SU-DHL-6 (cell line): Measurements from ENCODE around the gene TMEM233.

Experiments
- H2AFZ ChIP-seq: fragments of 200-600 bp; sonication (generic); 2 replicates; pipeline ENCODE4 v1.6.1; 2014; ENCODE audit warnings: low read depth, mild to moderate bottlenecking, moderate library complexity, mixed read lengths, antibody characterized with exemption, low read length; ENCODE audit not compliant: severe bottlenecking
- H3F3A ChIP-seq: fragments of 200-600 bp; shearing (Covaris generic); 2 replicates; pipeline ENCODE4 v1.6.0; 2016; ENCODE audit warnings: antibody characterized with exemption, mild to moderate bottlenecking; ENCODE audit not compliant: insufficient read depth
- H3K27ac ChIP-seq: fragments of 200-600 bp; sonication (generic); 2 replicates; pipeline ENCODE4 v1.5.1; 2016; ENCODE audit warnings: low read depth, mild to moderate bottlenecking, low read length, moderate library complexity, mixed read lengths
- H3K27me3 ChIP-seq: fragments of 200-600 bp; sonication (generic), shearing (Covaris generic); 2 replicates; pipeline ENCODE4 v1.6.0; 2014; ENCODE audit warnings: mild to moderate bottlenecking, low read length
- H3K36me3 ChIP-seq: fragments of 200-600 bp; sonication (generic); 2 replicates; pipeline ENCODE4 v1.6.1; 2014; ENCODE audit warnings: mild to moderate bottlenecking, low read length, mixed read lengths
- H3K4me2 ChIP-seq: fragments of 300-600, 200-600 bp; shearing (Covaris generic), sonication (generic); 2 replicates; pipeline ENCODE4 v1.6.0; 2014; ENCODE audit warnings: low read length, low read depth, mild to moderate bottlenecking; ENCODE audit not compliant: poor library complexity, severe bottlenecking
- H3K4me3 ChIP-seq: fragments of 200-600 bp; sonication (generic); 2 replicates; pipeline ENCODE4 v1.5.1; 2014; ENCODE audit warnings: antibody characterized with exemption, low read length, mild to moderate bottlenecking, mixed read lengths; ENCODE audit not compliant: insufficient read depth, poor library complexity, severe bottlenecking
- H3K79me2 ChIP-seq: fragments of 200-600 bp; sonication (generic); 2 replicates; pipeline ENCODE4 v1.6.1; 2014; ENCODE audit warnings: mild to moderate bottlenecking, low read length, moderate library complexity; ENCODE audit not compliant: insufficient read depth
- H3K9ac ChIP-seq: fragments of 200-600 bp; sonication (generic); 2 replicates; pipeline ENCODE4 v1.7.0; 2014; ENCODE audit warnings: mild to moderate bottlenecking, low read length
- H3K9me2 ChIP-seq: fragments of 200-600 bp; sonication (generic); replicated peaks from 2 replicates; pipeline ENCODE4 v1.6.1; 2014; ENCODE audit warnings: low read length; ENCODE audit not compliant: insufficient read depth
- H3K9me3 ChIP-seq: fragments of 200-600 bp; sonication (generic); 2 replicates; pipeline ENCODE4 v1.6.1; 2014; ENCODE audit warnings: low read length, mixed read lengths; ENCODE audit not compliant: insufficient read depth
- H4K20me1 ChIP-seq: fragments of 200-600 bp; sonication (generic); 2 replicates; pipeline ENCODE4 v1.6.1; 2014; ENCODE audit warnings: low read depth, mild to moderate bottlenecking, antibody characterized with exemption, low read length, moderate library complexity, mixed read lengths
- EZH2phosphoT487 ChIP-seq: fragments of 200-600 bp; sonication (generic), shearing (Covaris generic); conservative IDR thresholded peaks from 2 replicates; pipeline ENCODE4 v1.6.1; 2018; ENCODE audit warnings: mild to moderate bottlenecking, antibody characterized with exemption, low read length, moderate library complexity, mixed read lengths
- TF ChIP-seq, protein P1 (sequence below): fragments of 200-600 bp; sonication (generic); IDR thresholded peaks from one replicate; pipeline ENCODE4 v1.5.1; 2017; ENCODE audit warnings: antibody characterized with exemption, mild to moderate bottlenecking, low read length, moderate library complexity; ENCODE audit not compliant: insufficient read depth, poor library complexity, severe bottlenecking

TMEM233 gene

GRCh38 chr12:119686355-119686754, 92.8 kb downstream of the TMEM233 start:
- H3K9me2 ChIP-seq = no peaks in the 10 kb centered on the region
- no peak overlapping the region for H3K4me3 ChIP-seq
- no peak overlapping the region for H3K9ac ChIP-seq
- H3F3A ChIP-seq = peaks cover 16% of the 10 kb centered on the region
- H3K27ac ChIP-seq = no peak overlapping the region
- no peaks in the 10 kb centered on the region for H3K79me2 ChIP-seq
- H3K27me3 ChIP-seq = no peaks in the 10 kb centered on the region
- no peak overlapping the region for H3K4me2 ChIP-seq
- TF ChIP-seq, protein P1, sequence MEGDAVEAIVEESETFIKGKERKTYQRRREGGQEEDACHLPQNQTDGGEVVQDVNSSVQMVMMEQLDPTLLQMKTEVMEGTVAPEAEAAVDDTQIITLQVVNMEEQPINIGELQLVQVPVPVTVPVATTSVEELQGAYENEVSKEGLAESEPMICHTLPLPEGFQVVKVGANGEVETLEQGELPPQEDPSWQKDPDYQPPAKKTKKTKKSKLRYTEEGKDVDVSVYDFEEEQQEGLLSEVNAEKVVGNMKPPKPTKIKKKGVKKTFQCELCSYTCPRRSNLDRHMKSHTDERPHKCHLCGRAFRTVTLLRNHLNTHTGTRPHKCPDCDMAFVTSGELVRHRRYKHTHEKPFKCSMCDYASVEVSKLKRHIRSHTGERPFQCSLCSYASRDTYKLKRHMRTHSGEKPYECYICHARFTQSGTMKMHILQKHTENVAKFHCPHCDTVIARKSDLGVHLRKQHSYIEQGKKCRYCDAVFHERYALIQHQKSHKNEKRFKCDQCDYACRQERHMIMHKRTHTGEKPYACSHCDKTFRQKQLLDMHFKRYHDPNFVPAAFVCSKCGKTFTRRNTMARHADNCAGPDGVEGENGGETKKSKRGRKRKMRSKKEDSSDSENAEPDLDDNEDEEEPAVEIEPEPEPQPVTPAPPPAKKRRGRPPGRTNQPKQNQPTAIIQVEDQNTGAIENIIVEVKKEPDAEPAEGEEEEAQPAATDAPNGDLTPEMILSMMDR = no peak
- TF ChIP-seq EZH2phosphoT487 = no peak
- H3K36me3 ChIP-seq = no peaks in the 10 kb centered on the region
- H3K9me3 ChIP-seq = no peaks in the 10 kb centered on the region
- H4K20me1 ChIP-seq = no peaks in the 10 kb centered on the region
- no peak overlapping the region for H2AFZ ChIP-seq

DNA sequence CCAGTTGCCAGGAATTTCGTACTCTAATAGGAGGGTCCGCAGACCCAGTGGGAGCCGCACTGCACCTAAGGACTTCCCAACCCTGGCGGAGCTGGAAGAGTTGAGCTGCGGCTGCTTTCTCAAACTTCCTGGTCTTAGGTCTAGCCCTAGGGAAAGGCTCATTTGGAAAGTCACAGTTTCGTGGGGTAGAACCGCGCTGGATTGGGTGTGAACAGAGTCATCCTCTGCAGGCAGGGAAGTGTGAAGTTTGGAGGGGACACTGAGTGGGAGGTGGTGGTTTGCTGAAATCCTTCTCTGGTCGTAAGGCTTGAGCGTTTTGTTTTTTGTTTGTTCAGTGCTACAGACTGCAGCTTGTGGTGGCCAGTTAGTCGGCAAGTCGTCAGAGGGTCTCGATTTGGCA, 93.2 kb downstream of the TMEM233 start:
- Histone ChIP-seq H4K20me1 (no peaks in the 10 kb centered on the region), H3K27ac (no peak overlapping the region), H3K4me3 (no peak overlapping the region), H3K9ac (no peak overlapping the region), H2AFZ (no peak overlapping the region), H3K9me3 (no peaks in the 10 kb centered on the region), H3F3A (peaks cover 12% of the 10 kb centered on the region), H3K36me3 (no peaks in the 10 kb centered on the region), H3K79me2 (no peaks in the 10 kb centered on the region), H3K9me2 (no peaks in the 10 kb centered on the region), H3K4me2 (no peak overlapping the region), H3K27me3 (no peaks in the 10 kb centered on the region)
- TF ChIP-seq, protein P1 = no peak
- TF ChIP-seq EZH2phosphoT487 = no peak

GRCh38 chr12:119687406-119687805, 93.8 kb downstream of the TMEM233 start:
- H3K9ac ChIP-seq = no peak overlapping the region
- H3K27ac ChIP-seq = no peak overlapping the region
- H3F3A ChIP-seq = peaks cover 6% of the 10 kb centered on the region
- H3K79me2 ChIP-seq = no peaks in the 10 kb centered on the region
- H3K9me2 ChIP-seq = no peaks in the 10 kb centered on the region
- no peaks in the 10 kb centered on the region for H3K27me3 ChIP-seq
- no peaks in the 10 kb centered on the region for H4K20me1 ChIP-seq
- H3K36me3 ChIP-seq = no peaks in the 10 kb centered on the region
- no peaks in the 10 kb centered on the region for H3K9me3 ChIP-seq
- no peak overlapping the region for H2AFZ ChIP-seq
- H3K4me3 ChIP-seq = no peak overlapping the region
- TF ChIP-seq, protein P1 = no peak
- TF ChIP-seq EZH2phosphoT487 = no peak
- no peak overlapping the region for H3K4me2 ChIP-seq
